SH-SY5Y (cell line): ENCODE data around the gene EPB41L4B.

Source experiments
- GATA2 ChIP-seq: IDR thresholded peaks from 2 replicates; pipeline ENCODE4 v1.6.1; 2011; ENCODE audit warnings: mild to moderate bottlenecking, low read depth, low read length
- GATA3 ChIP-seq: IDR thresholded peaks from 2 replicates; pipeline ENCODE4 v1.6.1; 2011; ENCODE audit warnings: low read depth, mild to moderate bottlenecking, low read length, moderate library complexity

DNA sequence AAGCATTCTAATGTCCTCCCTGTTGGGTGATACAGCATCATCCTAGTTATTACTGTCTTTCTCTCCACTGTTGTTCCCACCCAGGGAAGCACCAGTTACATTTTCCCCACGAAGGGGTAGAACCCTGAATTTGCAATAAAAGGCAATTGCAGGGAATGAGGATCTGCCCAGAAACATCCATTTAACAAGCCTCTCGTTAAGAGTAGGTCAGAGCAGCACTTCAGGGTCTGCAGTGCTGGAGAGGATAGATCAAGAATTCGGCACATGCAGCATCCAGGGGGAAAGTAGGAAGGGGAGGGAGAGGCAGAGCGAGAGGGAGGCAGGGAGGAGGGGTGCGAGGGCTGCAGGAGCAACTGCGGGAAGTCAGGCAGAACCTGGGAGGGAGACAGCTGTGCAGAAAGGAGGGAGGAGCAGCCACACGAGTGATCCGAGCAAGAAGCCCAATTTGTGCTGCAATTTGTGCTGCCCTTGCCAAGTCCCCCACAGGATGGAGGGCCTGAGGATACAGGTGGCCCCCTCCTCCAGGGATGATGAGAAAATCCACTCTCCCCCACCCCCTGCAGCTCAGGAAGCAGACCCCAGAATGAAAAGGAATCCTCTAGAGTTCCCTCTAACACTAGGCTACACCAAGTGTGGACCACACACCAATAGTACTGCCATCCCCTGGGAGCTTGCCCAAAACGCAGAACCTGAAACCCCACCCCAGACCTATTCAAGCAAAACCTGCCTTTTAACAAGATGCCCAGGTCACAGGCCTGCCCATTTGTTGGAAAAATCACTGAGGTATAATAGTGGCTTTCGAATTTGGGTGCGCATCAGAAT is 62.2 kb downstream of the EPB41L4B start:
- TF ChIP-seq GATA2: no peak
- TF ChIP-seq GATA3: no peak
